ENCODE data around the gene TRPM2.
"Not testable (repeated sequence)": the region's sequence is repeated elsewhere in the genome, so short reads cannot be mapped to it uniquely, and the experiment has no call there.

The TRPM2 gene

GRCh38 chr21:44417621-44418107 is 64.2 kb downstream of the TRPM2 start:
- FAIRE-seq = not testable (repeated sequence)

GRCh38 chr21:44418108-44418875 is 64.9 kb downstream of the TRPM2 start:
- no peak for FAIRE-seq

GRCh38 chr21:44418876-44419230 is 65.4 kb downstream of the TRPM2 start:
- FAIRE-seq = no peak

DNA sequence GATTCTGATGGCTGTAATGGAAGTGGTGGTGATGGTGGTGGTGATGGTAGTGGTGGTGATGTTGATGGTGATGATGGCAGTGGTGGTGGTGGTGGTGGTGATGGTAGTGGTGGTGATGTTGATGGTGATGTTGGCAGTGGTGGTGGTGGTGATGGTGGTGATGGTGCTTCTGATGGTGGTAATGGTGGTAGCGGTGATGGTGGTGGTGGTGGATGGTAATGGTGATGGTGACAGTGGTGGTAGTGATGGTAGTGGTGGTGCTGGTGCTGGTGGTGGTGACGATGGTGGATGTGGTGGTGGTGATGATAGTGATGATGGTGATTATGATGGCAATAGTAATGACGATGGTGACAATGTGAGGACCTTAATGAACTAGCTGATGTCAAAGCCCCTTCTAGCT is 66.3 kb downstream of the TRPM2 start:
- no peak for FAIRE-seq

DNA sequence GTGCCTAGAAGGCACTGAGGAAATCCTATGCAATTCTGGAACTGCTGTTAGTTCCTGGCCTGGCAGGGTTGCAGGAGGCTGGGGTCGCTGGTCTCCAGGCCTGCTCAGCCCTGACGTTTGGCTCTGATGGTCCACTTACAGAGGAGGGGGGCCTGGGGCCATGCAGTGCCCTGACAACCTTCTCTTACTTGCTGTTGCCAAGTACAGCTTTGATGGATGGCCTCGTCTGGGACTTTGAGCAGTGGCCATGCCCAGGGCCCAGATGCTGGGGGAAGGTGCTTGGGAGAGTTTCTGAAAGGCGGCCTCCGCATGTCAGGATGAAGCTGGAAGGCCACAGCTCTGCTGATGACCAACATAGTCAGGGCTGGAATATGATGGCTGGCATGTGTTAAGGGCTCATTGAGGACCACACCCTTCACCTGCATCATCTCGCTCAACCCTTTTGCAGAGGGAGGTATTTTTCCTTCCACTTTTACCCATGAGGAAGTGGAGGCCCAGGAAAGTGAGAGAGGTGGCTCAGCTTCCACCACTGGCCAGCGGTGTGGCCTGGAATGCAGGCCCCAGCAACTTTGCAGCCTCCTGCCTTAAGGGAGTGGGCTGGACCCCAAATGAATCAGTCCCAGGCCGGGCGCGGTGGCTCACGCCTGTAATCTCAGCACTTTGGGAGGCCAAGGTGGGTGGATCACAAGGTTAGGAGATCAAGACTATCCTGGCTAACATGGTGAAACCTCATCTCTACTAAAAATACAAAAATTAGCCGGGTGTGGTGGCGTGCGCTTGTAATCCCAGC is 67.2 kb downstream of the TRPM2 start:
- no peak for FAIRE-seq

GRCh38 chr21:44421901-44422840 is 68.8 kb downstream of the TRPM2 start:
- no peak for FAIRE-seq

DNA sequence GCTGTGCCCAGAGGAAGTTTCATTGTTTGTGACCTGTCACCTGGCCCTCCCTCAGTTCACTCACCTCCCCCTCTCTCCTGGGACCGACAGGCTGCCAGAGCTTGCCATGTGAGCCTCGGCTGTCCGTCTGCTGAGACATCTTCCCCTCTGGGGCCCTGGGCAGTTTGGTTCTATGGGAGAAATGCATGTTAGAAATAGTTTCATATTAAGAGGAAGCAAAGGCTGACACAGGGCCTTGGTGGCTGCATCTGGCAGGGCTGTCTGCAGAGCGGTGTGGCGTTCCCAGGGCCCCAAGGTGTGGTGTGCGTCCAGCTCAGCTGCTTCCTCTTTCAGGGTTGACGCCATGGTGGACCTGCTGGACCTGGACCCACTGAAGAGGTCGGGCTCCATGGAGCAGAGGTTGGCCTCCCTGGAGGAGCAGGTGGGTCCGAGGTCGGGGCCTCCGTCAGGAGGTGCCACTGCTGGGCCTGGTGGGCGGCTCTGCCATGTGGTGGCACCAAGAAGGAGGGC is 69.9 kb downstream of the TRPM2 start:
- FAIRE-seq = no peak

GRCh38 chr21:44423941-44424607 is 70.7 kb downstream of the TRPM2 start:
- FAIRE-seq = no peak

DNA sequence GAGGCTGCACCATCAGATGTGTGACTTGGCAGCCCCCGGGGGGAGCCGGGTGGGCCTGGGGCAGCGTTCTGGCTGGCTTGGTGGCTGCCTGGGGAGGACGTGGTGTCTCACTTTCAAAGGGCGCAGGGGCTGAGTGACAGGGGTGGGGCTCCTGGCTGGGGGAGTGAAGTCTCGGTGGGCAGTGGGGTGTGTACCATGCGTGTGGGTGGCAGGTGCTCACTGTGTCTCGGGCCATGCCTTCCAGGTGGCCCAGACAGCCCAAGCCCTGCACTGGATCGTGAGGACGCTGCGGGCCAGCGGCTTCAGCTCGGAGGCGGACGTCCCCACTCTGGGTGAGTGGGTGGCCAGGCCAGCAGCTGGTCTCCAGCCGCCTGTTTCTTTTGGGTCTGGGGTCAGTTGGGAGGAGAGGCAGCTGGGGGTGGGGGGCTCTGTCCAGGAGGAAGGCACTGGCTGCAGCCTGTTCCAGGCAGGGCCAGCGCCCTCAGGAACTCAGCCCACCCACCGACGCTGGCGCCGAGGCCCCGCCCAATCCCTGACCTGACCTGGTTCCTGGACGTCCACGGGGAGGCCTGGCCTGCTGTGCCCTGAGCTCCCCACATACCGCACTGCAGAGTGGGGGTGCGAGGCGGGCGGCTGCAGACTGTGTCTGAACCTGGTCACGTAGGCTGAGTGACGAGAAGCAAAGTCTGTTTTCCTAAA is 71.3 kb downstream of the TRPM2 start:
- FAIRE-seq = no peak

DNA sequence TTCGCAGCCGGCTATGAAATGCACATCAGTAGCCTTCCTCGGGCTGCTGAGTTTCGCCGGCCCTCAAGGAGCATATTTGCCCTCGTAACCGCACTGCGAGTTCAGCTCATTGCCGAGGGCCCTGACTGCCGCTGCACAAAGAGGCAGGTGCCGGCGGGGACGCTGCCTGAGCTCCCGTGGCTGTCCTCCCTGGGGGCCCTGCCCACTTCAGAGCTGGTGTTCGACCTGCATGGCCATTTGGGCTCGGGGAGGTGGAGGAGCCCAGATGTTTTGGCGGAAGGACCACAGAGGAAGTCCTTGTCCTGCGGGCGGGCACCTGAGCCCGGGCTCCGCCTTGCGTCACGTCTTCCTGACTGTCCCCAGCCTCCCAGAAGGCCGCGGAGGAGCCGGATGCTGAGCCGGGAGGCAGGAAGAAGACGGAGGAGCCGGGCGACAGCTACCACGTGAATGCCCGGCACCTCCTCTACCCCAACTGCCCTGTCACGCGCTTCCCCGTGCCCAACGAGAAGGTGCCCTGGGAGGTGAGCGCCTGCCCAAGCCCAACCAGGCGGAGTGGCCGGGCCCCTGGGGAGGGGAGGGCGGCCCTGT is 72.0 kb downstream of the TRPM2 start:
- no peak for FAIRE-seq

DNA sequence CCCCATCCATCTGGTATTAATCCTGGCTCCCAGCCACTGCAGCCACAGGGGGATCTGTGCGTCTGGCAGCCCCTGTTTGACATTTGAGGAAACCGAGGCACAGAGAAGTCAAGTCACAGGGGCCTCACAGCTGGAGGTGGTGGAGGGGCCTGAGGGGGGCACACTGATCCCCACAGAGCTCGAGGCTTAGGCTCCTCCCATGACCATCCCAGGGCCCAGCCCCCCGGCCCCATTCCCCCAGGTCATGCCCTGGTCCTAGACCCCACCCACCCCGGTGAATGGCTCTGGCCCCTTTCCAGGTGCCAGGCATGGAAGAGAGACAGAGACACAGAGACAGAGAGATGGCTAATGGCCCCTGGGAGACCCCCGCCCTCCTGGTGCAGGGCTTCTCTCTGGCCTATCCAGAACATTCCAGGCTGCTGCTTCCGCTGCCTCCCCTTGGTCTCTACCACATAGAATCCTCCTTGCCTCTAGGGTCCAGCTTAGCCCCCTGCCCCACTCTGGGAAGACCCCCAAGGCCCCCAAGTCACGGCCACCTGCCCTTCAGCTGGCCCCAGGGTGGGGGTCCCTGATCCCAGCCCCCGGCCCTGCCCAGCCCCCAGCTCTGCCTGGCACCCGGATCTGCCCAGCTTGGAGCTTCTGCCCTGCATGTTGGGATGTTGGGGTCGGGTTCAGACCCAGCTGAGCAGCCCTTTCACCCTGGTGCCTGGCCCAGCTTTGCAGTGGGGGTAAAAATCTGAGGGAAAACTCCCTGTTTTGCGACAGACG is 72.7 kb downstream of the TRPM2 start:
- no peak for FAIRE-seq

GRCh38 chr21:44426663-44427191 is 73.3 kb downstream of the TRPM2 start:
- FAIRE-seq = no peak

DNA sequence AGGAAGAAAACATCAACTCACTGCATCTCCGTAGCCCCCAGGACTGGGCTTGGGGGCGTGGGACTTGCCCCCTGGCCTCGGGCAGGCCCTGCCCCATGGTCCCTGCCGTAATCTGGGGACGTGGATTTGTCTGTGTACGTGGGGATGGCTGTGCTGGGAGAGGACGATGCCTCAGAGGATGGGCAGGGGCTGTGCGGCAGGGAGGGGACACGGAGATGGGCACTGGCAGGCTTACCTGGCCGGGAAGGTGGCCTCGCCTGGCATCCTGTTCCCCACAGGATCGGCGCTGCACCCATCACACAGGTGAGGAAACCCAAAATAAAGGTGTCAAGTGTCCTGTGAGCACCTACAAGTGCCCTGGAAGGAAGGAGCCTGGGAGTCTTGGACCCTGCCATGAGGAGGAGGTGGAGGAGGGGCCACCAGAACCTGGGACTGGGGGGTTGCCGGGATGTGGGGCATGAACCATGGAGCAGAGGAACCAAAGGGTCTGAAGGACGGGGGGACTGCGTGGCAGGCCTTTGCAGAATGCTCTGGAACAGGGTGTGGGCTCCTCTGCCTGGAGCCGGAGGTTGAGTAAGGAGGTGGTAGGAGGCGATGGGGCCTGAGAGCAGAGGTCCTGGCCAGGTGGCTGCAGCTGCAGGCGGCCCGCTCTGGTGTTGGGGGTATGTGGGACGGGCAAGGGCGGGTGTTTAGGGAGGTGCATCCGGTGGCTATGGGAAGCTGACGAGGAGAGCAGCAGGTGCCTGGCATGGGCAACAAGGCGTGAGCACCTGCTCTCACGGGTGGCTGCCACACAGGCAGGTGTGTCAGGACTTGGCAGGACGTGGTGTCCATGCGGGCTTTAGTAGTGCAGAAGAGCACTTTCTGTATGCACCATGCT is 74.1 kb downstream of the TRPM2 start:
- FAIRE-seq = no peak

GRCh38 chr21:44428281-44428960 is 75.0 kb downstream of the TRPM2 start:
- FAIRE-seq = no peak

GRCh38 chr21:44429894-44430293 is 76.5 kb downstream of the TRPM2 start:
- no peak for FAIRE-seq

DNA sequence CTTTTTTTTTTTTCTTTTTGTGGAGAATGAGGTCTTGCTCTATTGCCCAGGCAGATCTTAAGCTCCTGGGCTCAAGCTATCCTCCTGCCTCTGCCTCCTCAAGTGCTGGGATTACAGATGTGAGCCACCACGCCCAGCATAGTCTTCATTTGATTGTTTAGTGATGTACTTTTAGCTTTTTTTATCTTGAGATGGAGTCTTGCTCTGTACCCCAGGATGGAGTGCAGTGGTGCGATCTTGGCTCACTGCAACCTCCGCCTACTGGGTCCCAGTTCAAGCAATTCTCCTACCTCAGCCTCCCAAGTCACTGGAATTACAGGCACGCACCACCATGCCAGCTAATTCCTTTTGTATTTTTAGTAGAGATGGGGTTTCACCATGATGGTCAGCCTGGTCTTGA is 77.9 kb downstream of the TRPM2 start:
- no peak for FAIRE-seq

- FAIRE-seq = no peak
These were observed 79.7 kb downstream of the TRPM2 start for GRCh38 chr21:44432841-44433790.
